Ascending aorta (tissue), 2 donors: ENCODE data around the gene INO80. TPM values are rescaled to one million over a fixed set of nuclear protein-coding genes. Genes with fewer than 3 reads are reported as not detected.
A peak's percentile ranks its signal among the peaks of the same experiment; 100 is the strongest.

Source experiments
- DNase-seq, 2 donors: peaks; one replicate each; pipeline ENCODE4 v3.0.0-alpha.2; 2019; ENCODE audit warnings: low spot score in 2 of 2
- H3K27ac ChIP-seq, 2 donors: fragments of 200-600 bp; sonication (generic); one replicate each; pipeline ENCODE4 v1.5.1; 2016 to 2017; ENCODE audit warnings: mild to moderate bottlenecking in 1 of 2
- H3K27me3 ChIP-seq: fragments of 200-600 bp; sonication (generic); one replicate; pipeline ENCODE4 v1.5.1; 2017
- H3K36me3 ChIP-seq, 2 donors: fragments of 200-600 bp; sonication (generic); one replicate each; pipeline ENCODE4 v1.5.1; 2016
- H3K4me1 ChIP-seq, 2 donors: fragments of 200-600 bp; sonication (generic); one replicate each; pipeline ENCODE4 v1.5.1; 2016 to 2017; ENCODE audit warnings: mild to moderate bottlenecking in 1 of 2
- H3K4me3 ChIP-seq, 2 donors: fragments of 200-600 bp; sonication (generic); one replicate each; pipeline ENCODE4 v1.5.1; 2016 to 2017; ENCODE audit warnings: mild to moderate bottlenecking in 1 of 2
- H3K9me3 ChIP-seq, 2 donors: fragments of 200-600 bp; sonication (generic); one replicate each; pipeline ENCODE4 v1.5.1; 2016
- intact Hi-C: fragments of 100-400 bp; cut with DNase I; formaldehyde crosslinking; loops from one replicate; pipeline ENCODE4 v1.15.1; 2023
- total RNA-seq: library from RNA; depleted of rRNA; stranded (reverse); fragments of >200 nt; gene quantifications from one replicate; pipeline ENCODE4 v1.1.0, GENCODE V29; 2016
- TF ChIP-seq, protein P1 (sequence below), 3 experiments: fragments of 200-600 bp in 2 of 3; fragments of 450-650 bp in 1 of 3; sonication (generic) in 2 of 3; IDR thresholded peaks; one replicate each; pipeline ENCODE4 v1.5.1; 2016 to 2019; ENCODE audit warnings: antibody characterized with exemption in 3 of 3, mild to moderate bottlenecking in 1 of 3, moderate library complexity in 1 of 3

Gene INO80
- total RNA-seq, 1 donor from 2014 or later: 57.8 TPM

DNA sequence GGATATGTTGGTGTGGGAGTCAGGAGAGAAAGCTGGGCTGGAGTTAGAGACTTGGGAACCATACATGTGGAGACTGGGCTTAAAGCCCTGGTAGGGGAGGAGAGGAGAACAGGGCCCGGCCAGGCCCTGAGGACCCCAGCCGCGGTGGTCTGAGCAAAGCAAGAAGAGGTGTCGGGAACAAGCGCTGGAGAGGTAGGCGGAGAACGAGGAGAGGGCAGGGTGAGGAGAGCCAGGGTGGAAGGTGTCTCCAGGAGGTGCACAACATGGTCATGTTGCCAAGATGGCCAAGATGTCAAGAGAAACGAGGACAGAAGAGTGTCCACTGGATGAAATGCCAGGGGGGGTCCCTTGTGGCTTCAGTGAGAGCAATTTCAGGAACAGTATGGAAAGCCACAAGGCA lies 157.4 kb downstream of the INO80 start:
- intact Hi-C loops: no loop called here
- Histone ChIP-seq H3K36me3 (no peaks in the 10 kb centered on the region), H3K27me3 (no peaks in the 10 kb centered on the region), H3K4me1 (peaks cover 3 to 31% of the 10 kb centered on the region in 2 donors), H3K9me3 (no peaks in the 10 kb centered on the region), H3K27ac (peak overlapping the region; percentile 82 to 87), H3K4me3 (no peak overlapping the region)
- TF ChIP-seq, protein P1, sequence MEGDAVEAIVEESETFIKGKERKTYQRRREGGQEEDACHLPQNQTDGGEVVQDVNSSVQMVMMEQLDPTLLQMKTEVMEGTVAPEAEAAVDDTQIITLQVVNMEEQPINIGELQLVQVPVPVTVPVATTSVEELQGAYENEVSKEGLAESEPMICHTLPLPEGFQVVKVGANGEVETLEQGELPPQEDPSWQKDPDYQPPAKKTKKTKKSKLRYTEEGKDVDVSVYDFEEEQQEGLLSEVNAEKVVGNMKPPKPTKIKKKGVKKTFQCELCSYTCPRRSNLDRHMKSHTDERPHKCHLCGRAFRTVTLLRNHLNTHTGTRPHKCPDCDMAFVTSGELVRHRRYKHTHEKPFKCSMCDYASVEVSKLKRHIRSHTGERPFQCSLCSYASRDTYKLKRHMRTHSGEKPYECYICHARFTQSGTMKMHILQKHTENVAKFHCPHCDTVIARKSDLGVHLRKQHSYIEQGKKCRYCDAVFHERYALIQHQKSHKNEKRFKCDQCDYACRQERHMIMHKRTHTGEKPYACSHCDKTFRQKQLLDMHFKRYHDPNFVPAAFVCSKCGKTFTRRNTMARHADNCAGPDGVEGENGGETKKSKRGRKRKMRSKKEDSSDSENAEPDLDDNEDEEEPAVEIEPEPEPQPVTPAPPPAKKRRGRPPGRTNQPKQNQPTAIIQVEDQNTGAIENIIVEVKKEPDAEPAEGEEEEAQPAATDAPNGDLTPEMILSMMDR (IDR thresholded peaks at IDR 0.05): no peak
- no peak for DNase-seq

DNA sequence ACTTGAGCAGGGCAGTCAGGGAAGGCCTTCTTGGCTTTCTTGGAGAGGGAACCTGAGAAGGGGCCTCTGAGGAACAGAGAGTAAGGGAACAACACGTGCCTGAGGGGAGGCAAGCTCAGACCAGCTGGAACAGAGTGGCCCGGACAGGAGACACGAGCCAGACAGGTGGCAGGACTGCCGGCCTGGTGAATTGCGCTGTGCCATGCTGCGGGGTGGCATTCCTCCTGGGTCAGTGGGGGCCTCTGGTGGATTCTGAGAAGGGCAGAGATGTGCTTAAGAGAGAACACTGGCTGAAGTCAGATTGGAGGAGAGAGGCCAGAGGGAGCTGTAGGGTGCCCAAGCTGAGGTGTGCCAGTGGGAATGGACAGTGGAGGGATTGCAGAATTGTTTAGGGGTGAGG lies 157.9 kb downstream of the INO80 start:
- intact Hi-C loops: no loop called here
- no peaks in the 10 kb centered on the region for H3K27me3 ChIP-seq
- H3K36me3 ChIP-seq: no peaks in the 10 kb centered on the region
- peaks cover 3 to 31% of the 10 kb centered on the region in 2 donors for H3K4me1 ChIP-seq
- no peaks in the 10 kb centered on the region for H3K9me3 ChIP-seq
- DNase-seq: no peak
- TF ChIP-seq, protein P1 (IDR thresholded peaks at IDR 0.05): no peak
- no peak overlapping the region for H3K4me3 ChIP-seq
- H3K27ac ChIP-seq: peak overlapping the region; percentile 82 to 87

DNA sequence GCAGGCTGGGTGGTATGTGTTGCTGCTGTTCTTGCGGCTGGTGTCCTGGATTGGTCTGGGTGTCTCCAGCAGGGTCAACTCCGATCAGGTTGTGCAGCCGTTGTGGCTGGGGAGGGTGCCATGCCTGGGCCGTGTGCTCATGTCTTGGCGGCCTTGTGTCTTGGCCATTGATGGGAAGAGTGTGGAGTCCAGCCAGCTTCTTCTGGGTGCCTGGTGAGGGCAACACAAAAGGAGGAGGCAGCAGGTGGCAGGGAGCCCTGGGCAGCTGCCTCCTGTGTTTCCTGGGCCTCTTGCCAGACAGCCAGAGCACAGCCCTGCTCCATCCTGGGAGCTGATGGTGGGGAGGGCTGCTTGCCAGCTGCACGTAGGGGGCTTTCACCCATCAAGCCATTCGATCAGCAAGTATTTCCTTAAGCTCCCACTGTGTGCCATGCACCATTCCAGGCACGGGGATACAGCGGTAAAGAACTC lies 158.5 kb downstream of the INO80 start:
- H3K27me3 ChIP-seq: no peaks in the 10 kb centered on the region
- no peaks in the 10 kb centered on the region for H3K9me3 ChIP-seq
- H3K4me3 ChIP-seq: no peak overlapping the region
- H3K4me1 ChIP-seq: peaks cover 5 to 32% of the 10 kb centered on the region in 2 donors
- intact Hi-C loops: no loop called here
- H3K27ac ChIP-seq: peak overlapping the region; percentile 82 to 87
- TF ChIP-seq, protein P1 (IDR thresholded peaks at IDR 0.05): no peak
- DNase-seq: peak; percentile 61 to 93
- H3K36me3 ChIP-seq: no peaks in the 10 kb centered on the region

DNA sequence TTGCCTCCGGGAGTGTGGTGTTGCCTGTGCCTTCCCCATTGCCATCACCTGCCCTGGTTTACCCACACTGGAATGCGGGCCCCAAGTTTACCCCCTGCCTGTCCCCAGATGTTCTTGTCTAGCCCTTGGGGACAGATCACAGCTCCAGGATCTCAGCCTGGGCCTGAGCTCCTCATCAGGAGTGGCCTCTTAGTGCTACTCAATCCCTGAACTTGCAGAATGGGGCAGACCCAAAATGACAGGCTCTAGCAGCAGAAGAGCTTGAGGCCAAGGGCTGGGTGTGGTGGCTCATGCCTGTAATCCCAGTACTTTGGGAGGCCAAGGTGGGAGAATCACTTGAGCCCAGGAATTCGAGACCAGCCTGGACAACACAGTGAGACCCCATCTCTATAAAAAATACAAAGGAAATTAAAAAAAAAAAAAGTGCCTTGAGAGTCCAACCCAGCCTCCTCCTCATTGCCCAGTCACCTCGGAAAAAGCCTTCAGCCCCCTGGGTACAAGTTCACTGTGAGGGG lies 159.0 kb downstream of the INO80 start:
- H3K27ac ChIP-seq: peak overlapping the region; percentile 82 to 87
- no peaks in the 10 kb centered on the region for H3K36me3 ChIP-seq
- DNase-seq: no peak
- H3K9me3 ChIP-seq: no peaks in the 10 kb centered on the region
- intact Hi-C loops: no loop called here
- no peak overlapping the region for H3K4me3 ChIP-seq
- peaks cover 7 to 36% of the 10 kb centered on the region in 2 donors for H3K4me1 ChIP-seq
- H3K27me3 ChIP-seq: no peaks in the 10 kb centered on the region
- TF ChIP-seq, protein P1 (IDR thresholded peaks at IDR 0.05): no peak

DNA sequence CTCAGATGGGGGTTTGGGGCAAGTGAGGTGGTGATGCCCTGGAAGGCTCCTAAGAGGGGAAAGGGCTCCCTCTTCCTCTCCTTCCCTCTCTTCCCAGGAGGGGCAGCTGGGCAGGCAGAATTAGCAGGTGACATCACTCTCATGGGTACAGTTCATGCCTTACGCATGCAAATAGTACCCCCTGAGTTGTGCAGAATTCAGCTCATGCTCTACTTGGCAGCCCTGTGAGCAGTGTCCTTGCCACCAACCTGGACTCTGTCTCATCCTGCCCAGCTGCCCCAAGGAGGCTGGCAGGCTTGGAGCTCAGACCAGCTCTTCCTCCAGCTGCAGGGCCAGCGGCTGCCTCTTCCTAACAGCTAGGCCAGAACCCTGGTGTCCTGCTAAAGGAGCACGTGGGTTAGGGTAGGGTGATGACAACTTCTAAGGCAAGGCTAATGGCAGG lies 159.5 kb downstream of the INO80 start:
- intact Hi-C loops: no loop called here
- H3K27ac ChIP-seq: peak overlapping the region; percentile 82 to 87
- no peak for DNase-seq
- H3K9me3 ChIP-seq: no peaks in the 10 kb centered on the region
- H3K4me3 ChIP-seq: no peak overlapping the region
- TF ChIP-seq, protein P1 (IDR thresholded peaks at IDR 0.05): no peak
- peaks cover 7 to 36% of the 10 kb centered on the region in 2 donors for H3K4me1 ChIP-seq
- H3K27me3 ChIP-seq: no peaks in the 10 kb centered on the region
- H3K36me3 ChIP-seq: no peaks in the 10 kb centered on the region
